Epidermal melanocyte (primary cell): ENCODE measurements around the gene LTA4H.
"Not testable (repeated sequence)": the region's sequence is repeated elsewhere in the genome, so short reads cannot be mapped to it uniquely, and the experiment has no call there.

Experiments used
- DNase-seq: peaks from one replicate; pipeline ENCODE4 v3.0.0; 2011; ENCODE audit warnings: low spot score; ENCODE audit not compliant: insufficient read length

The LTA4H gene

GRCh38 chr12:96035283-96036236 lies at the start of gene LTA4H:
LTA4H (minus strand) TSS chr12:96035587; CDS start chr12:96035519, 68 bp downstream.
- DNase-seq = peak; percentile 93

GRCh38 chr12:96084624-96085023 lies 49.2 kb upstream of the LTA4H start:
- no peak for DNase-seq

GRCh38 chr12:96083020-96083719 lies 47.8 kb upstream of the LTA4H start:
- DNase-seq = no peak

GRCh38 chr12:96081596-96081995 lies 46.2 kb upstream of the LTA4H start:
- no peak for DNase-seq

DNA sequence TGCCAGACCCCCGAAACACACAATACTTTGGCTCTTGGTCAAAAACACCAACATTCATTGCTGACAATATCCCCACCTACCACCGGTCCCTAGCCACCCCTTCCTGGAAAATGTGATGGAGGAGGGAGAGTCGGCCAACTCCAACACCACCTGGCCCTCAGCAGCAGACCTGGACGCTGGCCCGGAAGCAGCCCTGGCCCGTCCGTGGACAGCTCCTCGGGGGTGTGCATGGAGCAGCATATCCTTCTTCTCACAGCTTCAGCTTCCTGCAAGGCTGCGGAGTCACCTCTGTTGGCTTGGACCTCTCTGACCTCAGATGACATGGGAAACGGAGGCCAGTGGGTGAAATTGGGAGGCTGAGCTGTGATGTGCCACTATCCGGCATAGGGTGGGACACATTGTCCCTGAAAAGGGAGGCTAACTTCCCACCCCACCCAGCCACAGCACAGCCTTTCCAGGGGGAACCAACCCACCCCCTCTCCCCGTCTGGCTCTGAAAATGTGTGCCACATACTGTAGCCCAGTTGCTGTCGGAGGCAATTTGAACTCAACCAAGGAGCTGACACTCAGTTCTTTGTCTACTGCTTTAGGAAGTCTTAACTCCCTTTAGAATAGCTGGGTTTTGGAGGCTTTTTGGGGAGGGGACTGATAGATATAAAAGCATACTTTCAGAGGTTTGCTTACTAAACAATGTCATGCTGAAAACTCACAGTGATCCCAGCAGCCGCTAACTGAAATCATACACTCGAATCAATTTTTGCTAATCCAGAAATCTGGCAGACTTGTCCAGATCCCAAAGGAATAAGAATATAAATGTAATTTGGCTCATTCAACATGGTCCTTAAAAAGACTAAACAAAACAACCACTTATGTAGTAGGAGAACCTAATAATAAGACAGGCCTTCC lies 43.1 kb upstream of the LTA4H start:
- no peak for DNase-seq

DNA sequence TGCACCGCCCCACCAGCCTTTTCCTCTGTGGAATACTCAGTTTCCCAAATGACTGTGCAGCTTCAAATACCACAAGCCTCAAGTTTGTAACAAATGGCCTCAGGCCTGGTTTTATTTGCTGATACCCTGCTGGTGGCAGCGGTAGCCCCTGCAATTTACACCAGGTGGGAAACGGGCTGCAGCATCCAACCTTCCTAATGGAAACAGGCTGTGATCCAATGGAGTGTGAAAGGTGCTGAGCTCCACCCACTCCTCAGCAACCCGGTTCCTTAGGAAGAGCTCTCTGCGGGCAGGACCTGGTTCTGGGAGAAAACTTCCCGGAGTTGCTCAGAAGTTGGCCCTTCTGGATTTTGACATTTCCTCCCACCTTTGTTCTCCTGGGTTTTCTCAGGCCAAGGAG lies 41.7 kb upstream of the LTA4H start:
- no peak for DNase-seq

- no peak for DNase-seq
Observed at GRCh38 chr12:96075560-96075959, 40.2 kb upstream of the LTA4H start.

- DNase-seq = no peak
Observed at GRCh38 chr12:96073346-96074330, 38.3 kb upstream of the LTA4H start.

DNA sequence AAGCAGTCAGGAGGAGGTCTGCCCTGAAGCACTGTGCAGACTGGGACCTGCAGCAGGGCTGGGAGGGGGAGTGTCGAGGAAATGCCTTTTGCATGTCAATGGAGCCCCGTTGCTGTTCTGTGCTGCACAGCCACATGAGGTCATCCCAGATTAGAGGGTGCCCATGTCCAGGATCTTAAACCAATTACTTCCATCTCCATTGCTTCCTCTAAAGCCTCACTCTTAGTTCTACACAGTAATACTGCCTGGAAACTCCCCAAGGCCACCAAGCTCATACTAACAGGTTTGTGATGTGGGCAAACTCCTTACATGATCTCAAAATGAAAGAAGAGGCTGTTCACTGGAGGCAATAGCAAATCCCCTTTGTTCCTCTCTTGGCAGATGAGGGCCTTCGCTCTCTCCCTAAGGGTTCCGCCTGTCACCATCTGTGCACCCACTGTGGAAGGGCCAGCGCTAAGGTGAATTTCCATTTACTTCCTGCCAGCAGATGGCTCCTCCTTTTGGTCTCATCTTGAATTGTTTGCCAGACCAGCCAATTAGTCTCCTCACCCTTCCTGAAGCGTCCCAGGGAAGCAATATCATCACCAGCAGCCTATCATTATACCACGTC lies 35.4 kb upstream of the LTA4H start:
- no peak for DNase-seq

DNA sequence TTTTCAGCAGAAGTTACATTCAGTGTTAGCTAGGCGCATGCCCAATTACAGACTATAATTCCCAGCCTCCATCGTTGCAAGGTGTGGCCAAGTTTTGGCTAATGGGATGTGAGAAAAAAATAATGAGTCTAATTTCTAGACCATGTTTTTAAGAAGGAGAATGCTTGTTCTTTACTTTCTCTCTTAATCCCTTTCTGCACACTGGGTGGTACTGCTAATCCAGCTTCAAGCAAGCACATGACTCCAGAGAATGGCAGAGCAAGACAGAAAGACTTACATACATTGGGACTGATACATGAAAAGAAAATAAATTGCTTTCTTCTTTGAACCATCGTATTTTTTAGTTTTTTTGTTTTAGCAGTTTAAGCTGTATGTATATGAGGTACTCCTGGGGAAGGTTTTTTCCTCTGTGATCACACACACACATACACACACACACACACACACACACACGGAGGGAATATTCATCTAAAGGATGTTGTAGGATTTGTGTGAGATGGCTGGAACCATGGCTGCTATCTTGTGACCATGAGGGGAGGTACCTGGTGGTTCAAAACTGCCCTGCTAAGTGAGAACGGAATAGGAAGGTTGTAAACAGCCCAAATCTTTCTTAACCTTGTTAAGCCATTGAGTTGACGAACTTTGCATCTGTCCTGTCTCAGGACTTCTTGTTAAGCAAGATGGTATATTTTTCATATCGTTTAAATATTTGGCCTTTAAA lies 34.3 kb upstream of the LTA4H start:
- no peak for DNase-seq

- DNase-seq = no peak
Observed at GRCh38 chr12:96068636-96069035, 33.2 kb upstream of the LTA4H start.

GRCh38 chr12:96068111-96068510 lies 32.7 kb upstream of the LTA4H start:
- no peak for DNase-seq

DNA sequence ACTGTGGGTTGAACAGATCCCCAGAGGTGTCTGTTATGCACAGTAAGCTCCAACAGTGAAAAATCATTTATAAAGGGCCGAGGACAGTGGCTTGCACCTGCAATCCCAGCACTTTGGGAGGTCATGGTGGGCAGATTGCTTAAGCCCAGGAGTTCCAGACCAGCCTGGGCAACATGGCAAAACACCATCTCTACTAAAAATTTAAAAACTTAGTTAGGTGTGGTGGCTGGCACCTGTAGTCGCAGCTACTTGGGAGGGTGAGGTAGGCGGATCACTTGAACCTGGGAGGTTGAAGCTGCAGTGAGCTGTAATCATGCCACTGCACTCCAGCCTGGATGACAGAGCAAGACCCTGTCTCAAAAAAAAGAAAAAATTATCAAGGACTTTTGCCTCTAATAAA lies 30.4 kb upstream of the LTA4H start:
- not testable (repeated sequence) for DNase-seq

- DNase-seq = no peak
Observed at GRCh38 chr12:96064966-96065365, 29.6 kb upstream of the LTA4H start.

- DNase-seq = no peak
Observed at GRCh38 chr12:96064271-96064670, 28.9 kb upstream of the LTA4H start.

DNA sequence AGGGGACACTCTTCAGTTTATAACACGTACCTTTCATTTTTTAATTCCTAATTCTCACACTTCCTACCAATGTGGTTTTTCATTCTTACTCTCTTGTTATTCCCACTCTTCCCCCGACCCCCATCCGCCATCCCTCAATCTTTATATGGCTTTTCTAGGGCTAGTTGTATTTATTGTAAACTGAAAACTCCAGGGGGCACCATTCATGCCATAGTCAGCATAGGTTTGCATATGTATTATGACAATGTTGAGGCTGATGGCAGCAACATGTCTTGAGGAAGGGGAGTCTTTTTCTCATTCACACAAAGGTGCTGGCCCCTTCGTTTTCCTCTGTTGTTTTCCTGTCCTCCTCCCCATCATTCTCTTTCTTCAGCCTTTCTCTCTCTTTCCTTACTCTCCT lies 27.7 kb upstream of the LTA4H start:
- no peak for DNase-seq

DNA sequence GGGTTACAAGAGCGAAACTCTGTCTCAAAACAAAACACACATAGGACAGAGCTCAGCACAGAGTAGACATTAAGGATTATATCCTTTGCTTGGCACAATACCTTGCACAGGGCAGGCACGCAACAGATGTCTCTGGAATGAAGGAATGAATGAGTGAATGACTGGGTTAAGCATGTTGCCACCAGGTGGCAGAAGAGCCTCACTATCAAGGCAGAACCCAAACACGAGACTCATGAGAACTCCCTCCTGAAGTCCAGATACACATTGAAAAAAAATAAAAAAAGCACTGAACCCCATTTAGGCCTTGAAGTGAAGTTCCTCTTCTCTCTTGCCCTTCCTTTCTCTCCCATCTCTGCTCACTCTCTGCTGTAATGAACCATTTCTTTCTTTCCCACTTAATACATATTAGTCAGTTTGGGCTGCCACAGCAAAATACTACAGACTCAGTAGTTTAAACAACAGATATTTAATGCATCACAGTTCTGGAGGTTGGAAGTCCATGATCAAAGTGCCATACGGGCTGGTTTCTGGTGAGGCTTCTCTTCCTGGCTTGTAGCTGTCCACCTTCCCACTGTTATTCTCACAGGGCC lies 26.6 kb upstream of the LTA4H start:
- peak; percentile 69 for DNase-seq

DNA sequence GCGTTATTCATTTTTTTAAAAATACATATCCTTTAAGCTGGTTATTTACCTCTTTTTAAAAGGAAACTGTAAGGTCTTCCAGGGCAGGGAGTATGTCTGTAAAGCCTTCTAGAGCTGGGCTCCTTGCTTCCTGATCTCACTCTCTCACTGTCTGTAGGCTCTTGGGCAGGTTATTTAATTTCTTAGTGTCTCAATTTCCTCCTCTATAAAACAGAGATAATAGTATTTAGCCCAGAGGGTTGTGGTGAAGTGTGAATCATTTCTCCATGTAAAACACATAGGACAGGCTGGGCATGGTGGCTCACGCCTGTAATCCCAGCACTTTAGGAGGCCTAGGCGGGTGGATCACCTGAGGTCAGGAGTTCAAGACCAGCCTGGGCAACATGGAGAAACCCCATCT lies 25.9 kb upstream of the LTA4H start:
- DNase-seq = no peak

GRCh38 chr12:96060041-96060440 lies 24.7 kb upstream of the LTA4H start:
- DNase-seq = no peak
